HEK293 (cell line): ENCODE measurements around the gene VSIG8.

Experiments
- CTCF ChIA-PET: fragments of 350-600 bp; formaldehyde crosslinking; extraction: SDS; loops from one replicate; lab custom pipeline; 2021; ENCODE audit warnings: antibody characterized with exemption; lab: Yijun Ruan, JAX
- POLR2A ChIA-PET: fragments of 300-600 bp; formaldehyde crosslinking; extraction: SDS; loops from one replicate; lab custom pipeline; 2020; ENCODE audit warnings: antibody characterized with exemption, inconsistent platforms; lab: Yijun Ruan, JAX
- H3K27ac ChIP-seq: fragments of 200-500 bp; sonication (Bioruptor generic); 2 replicates; pipeline ENCODE4 v1.5.1; 2014; ENCODE audit warnings: low read depth, low read length, control low read depth, inconsistent platforms; ENCODE audit errors: extremely low read depth
- H3K36me3 ChIP-seq, 2 experiments: fragments of 200-500 bp in 1 of 2; sonication (Bioruptor generic) in 1 of 2; 1 replicate in 1 of 2; 2 replicates in 1 of 2; pipeline ENCODE4 v1.5.1; 2014 to 2017; ENCODE audit warnings: inconsistent platforms in 2 of 2, low read length in 2 of 2; ENCODE audit not compliant: control insufficient read depth in 2 of 2, insufficient read depth in 1 of 2
- H3K4me1 ChIP-seq: fragments of 200-500 bp; sonication (Bioruptor generic); 2 replicates; pipeline ENCODE4 v1.5.1; 2014; ENCODE audit warnings: mild to moderate bottlenecking, low read length, inconsistent platforms; ENCODE audit not compliant: control insufficient read depth, insufficient read depth
- H3K4me3 ChIP-seq: 2 replicates; pipeline ENCODE4 v1.5.1; 2011; ENCODE audit warnings: low read depth, mild to moderate bottlenecking, control low read depth, low read length, moderate library complexity
- H3K9me3 ChIP-seq: fragments of 200-500 bp; sonication (Bioruptor generic); 2 replicates; pipeline ENCODE4 v1.5.1; 2014; ENCODE audit warnings: low read depth, low read length, inconsistent platforms; ENCODE audit not compliant: control insufficient read depth, insufficient read depth
- GLIS1 ChIP-seq: fragments of 450-650 bp; formaldehyde crosslinking; IDR thresholded peaks from 2 replicates; pipeline ENCODE4 v1.5.1; 2016; ENCODE audit warnings: missing biosample characterization, missing genetic modification characterization
- OVOL3 ChIP-seq: fragments of 450-650 bp; formaldehyde crosslinking; IDR thresholded peaks from 2 replicates; pipeline ENCODE4 v1.5.1; 2016; ENCODE audit warnings: missing biosample characterization, missing genetic modification characterization
- RBAK ChIP-seq: fragments of 450-650 bp; formaldehyde crosslinking; IDR thresholded peaks from 2 replicates; pipeline ENCODE4 v1.5.1; 2016; ENCODE audit warnings: missing biosample characterization, missing genetic modification characterization
- YY2 ChIP-seq: fragments of 450-650 bp; formaldehyde crosslinking; IDR thresholded peaks from 2 replicates; pipeline ENCODE4 v1.5.1; 2016; ENCODE audit warnings: missing biosample characterization, missing genetic modification characterization
- ZNF138 ChIP-seq: fragments of 450-650 bp; formaldehyde crosslinking; IDR thresholded peaks from 2 replicates; pipeline ENCODE4 v1.5.1; 2016; ENCODE audit warnings: missing biosample characterization, missing genetic modification characterization, borderline replicate concordance
- ZNF146 ChIP-seq: fragments of 450-650 bp; formaldehyde crosslinking; IDR thresholded peaks from 2 replicates; pipeline ENCODE4 v1.5.1; 2016; ENCODE audit warnings: missing biosample characterization, missing genetic modification characterization
- TF ChIP-seq, protein P1 (sequence below): fragments of 450-650 bp; formaldehyde crosslinking; conservative IDR thresholded peaks from 2 replicates; pipeline ENCODE4 v1.5.1; 2016; ENCODE audit warnings: low read depth, missing biosample characterization, missing genetic modification characterization
- TF ChIP-seq, protein P2 (sequence below): fragments of 450-650 bp; formaldehyde crosslinking; IDR thresholded peaks from 2 replicates; pipeline ENCODE4 v1.5.1; 2016; ENCODE audit warnings: missing biosample characterization, missing genetic modification characterization, borderline replicate concordance
- TF ChIP-seq, protein P3 (sequence below): fragments of 450-650 bp; formaldehyde crosslinking; IDR thresholded peaks from 2 replicates; pipeline ENCODE4 v1.5.0; 2017; ENCODE audit warnings: missing biosample characterization, missing genetic modification characterization, borderline replicate concordance

Gene VSIG8

DNA sequence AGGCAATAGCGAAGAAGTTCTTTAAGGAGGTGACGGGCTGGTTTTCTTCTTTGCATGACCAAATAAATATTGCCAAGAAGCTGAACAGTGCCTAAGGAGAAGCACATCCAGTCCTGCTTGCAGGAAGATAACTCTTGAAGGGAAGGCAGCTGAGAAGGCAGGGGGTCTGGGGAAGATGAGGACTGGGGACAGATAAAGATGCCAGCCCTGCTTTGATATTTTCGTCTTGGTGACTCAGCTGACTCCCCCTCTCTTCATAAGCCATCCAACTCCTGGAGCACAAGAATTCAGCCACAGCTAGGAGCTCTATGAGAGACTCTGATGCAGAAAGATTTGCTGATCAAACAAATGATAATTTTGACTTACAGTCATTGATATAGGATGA, 34.1 kb upstream of the VSIG8 start (continued):
- TF ChIP-seq, protein P1, sequence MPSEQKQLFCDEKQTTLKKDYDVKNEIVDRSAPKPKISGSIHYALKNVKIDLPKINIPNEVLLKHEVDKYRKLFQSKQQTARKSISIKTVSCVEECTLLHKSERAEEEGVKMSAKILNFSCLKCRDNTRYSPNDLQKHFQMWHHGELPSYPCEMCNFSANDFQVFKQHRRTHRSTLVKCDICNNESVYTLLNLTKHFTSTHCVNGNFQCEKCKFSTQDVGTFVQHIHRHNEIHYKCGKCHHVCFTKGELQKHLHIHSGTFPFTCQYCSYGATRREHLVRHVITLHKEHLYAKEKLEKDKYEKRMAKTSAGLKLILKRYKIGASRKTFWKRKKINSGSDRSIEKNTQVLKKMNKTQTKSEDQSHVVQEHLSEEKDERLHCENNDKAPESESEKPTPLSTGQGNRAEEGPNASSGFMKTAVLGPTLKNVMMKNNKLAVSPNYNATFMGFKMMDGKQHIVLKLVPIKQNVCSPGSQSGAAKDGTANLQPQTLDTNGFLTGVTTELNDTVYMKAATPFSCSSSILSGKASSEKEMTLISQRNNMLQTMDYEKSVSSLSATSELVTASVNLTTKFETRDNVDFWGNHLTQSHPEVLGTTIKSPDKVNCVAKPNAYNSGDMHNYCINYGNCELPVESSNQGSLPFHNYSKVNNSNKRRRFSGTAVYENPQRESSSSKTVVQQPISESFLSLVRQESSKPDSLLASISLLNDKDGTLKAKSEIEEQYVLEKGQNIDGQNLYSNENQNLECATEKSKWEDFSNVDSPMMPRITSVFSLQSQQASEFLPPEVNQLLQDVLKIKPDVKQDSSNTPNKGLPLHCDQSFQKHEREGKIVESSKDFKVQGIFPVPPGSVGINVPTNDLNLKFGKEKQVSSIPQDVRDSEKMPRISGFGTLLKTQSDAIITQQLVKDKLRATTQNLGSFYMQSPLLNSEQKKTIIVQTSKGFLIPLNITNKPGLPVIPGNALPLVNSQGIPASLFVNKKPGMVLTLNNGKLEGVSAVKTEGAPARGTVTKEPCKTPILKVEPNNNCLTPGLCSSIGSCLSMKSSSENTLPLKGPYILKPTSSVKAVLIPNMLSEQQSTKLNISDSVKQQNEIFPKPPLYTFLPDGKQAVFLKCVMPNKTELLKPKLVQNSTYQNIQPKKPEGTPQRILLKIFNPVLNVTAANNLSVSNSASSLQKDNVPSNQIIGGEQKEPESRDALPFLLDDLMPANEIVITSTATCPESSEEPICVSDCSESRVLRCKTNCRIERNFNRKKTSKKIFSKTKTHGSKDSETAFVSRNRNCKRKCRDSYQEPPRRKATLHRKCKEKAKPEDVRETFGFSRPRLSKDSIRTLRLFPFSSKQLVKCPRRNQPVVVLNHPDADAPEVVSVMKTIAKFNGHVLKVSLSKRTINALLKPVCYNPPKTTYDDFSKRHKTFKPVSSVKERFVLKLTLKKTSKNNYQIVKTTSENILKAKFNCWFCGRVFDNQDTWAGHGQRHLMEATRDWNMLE = no peak

DNA sequence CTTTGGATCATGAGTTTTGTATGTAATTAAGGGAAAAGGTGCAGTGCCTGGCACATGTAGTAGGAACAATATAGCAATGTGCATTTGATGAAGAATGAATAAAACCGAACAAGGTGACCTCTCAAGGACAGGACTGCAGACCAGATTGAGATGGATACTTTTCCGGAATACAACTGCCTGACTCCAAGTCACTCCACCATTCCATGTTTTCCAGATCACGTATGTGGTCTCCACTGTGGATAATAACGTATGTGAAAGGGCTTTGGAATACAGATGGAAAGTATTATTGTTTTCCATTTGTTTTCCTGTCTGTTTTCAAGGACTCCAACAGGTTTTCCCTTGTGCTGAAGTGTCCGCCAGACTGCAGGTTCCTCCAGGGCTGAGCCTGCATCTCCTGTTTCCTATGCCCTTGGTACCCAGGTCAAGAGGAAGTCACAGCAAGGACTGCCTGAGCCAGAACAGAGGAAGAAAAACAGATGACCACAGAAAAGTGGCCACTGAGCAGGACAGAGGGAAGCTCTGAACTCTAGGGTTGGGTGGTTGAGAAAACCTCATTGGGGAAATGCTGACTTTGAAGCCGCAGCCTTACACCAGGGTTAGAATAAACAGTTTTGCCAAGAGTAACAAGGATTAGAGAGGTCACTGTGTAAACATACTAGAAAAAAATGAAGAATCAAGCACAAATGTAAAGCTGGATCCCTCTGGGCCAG, 33.5 kb upstream of the VSIG8 start:
- Histone ChIP-seq H3K27ac (no peak overlapping the region), H3K4me1 (no peaks in the 10 kb centered on the region), H3K9me3 (no peaks in the 10 kb centered on the region)
- TF ChIP-seq YY2 (tag by site-specific recombination) = no peak
- TF ChIP-seq ZNF138 (tag by site-specific recombination) = no peak
- no peak for TF ChIP-seq OVOL3
- TF ChIP-seq GLIS1 (tag by site-specific recombination) = no peak
- TF ChIP-seq, protein P2, sequence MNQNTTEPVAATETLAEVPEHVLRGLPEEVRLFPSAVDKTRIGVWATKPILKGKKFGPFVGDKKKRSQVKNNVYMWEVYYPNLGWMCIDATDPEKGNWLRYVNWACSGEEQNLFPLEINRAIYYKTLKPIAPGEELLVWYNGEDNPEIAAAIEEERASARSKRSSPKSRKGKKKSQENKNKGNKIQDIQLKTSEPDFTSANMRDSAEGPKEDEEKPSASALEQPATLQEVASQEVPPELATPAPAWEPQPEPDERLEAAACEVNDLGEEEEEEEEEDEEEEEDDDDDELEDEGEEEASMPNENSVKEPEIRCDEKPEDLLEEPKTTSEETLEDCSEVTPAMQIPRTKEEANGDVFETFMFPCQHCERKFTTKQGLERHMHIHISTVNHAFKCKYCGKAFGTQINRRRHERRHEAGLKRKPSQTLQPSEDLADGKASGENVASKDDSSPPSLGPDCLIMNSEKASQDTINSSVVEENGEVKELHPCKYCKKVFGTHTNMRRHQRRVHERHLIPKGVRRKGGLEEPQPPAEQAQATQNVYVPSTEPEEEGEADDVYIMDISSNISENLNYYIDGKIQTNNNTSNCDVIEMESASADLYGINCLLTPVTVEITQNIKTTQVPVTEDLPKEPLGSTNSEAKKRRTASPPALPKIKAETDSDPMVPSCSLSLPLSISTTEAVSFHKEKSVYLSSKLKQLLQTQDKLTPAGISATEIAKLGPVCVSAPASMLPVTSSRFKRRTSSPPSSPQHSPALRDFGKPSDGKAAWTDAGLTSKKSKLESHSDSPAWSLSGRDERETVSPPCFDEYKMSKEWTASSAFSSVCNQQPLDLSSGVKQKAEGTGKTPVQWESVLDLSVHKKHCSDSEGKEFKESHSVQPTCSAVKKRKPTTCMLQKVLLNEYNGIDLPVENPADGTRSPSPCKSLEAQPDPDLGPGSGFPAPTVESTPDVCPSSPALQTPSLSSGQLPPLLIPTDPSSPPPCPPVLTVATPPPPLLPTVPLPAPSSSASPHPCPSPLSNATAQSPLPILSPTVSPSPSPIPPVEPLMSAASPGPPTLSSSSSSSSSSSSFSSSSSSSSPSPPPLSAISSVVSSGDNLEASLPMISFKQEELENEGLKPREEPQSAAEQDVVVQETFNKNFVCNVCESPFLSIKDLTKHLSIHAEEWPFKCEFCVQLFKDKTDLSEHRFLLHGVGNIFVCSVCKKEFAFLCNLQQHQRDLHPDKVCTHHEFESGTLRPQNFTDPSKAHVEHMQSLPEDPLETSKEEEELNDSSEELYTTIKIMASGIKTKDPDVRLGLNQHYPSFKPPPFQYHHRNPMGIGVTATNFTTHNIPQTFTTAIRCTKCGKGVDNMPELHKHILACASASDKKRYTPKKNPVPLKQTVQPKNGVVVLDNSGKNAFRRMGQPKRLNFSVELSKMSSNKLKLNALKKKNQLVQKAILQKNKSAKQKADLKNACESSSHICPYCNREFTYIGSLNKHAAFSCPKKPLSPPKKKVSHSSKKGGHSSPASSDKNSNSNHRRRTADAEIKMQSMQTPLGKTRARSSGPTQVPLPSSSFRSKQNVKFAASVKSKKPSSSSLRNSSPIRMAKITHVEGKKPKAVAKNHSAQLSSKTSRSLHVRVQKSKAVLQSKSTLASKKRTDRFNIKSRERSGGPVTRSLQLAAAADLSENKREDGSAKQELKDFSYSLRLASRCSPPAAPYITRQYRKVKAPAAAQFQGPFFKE (tag by site-specific recombination) = no peak
- TF ChIP-seq, protein P3, sequence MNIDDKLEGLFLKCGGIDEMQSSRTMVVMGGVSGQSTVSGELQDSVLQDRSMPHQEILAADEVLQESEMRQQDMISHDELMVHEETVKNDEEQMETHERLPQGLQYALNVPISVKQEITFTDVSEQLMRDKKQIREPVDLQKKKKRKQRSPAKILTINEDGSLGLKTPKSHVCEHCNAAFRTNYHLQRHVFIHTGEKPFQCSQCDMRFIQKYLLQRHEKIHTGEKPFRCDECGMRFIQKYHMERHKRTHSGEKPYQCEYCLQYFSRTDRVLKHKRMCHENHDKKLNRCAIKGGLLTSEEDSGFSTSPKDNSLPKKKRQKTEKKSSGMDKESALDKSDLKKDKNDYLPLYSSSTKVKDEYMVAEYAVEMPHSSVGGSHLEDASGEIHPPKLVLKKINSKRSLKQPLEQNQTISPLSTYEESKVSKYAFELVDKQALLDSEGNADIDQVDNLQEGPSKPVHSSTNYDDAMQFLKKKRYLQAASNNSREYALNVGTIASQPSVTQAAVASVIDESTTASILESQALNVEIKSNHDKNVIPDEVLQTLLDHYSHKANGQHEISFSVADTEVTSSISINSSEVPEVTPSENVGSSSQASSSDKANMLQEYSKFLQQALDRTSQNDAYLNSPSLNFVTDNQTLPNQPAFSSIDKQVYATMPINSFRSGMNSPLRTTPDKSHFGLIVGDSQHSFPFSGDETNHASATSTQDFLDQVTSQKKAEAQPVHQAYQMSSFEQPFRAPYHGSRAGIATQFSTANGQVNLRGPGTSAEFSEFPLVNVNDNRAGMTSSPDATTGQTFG (tag by site-specific recombination) = no peak
- TF ChIP-seq ZNF146 (tag by site-specific recombination) = no peak
- TF ChIP-seq RBAK = no peak
- TF ChIP-seq, all 188 proteins: peak for 0
- POLR2A ChIA-PET = interaction anchor here (0.6 to 1.7 kb wide), 2 partner anchors 9 to 28 kb away, joined by 3 to 6 read pairs; no protein-coding TSS in a partner anchor
- Histone ChIP-seq H3K4me3 (no peak overlapping the region), H3K36me3 (no peaks in the 10 kb centered on the region)
- CTCF ChIA-PET = interaction anchor here (0.8 to 13.2 kb wide), 4 partner anchors 32 to 111 kb away, joined by 3 to 415 read pairs (median 90); partner anchors contain the start of gene FCRL6
